ENCODE results near the gene PHF14.

DNA sequence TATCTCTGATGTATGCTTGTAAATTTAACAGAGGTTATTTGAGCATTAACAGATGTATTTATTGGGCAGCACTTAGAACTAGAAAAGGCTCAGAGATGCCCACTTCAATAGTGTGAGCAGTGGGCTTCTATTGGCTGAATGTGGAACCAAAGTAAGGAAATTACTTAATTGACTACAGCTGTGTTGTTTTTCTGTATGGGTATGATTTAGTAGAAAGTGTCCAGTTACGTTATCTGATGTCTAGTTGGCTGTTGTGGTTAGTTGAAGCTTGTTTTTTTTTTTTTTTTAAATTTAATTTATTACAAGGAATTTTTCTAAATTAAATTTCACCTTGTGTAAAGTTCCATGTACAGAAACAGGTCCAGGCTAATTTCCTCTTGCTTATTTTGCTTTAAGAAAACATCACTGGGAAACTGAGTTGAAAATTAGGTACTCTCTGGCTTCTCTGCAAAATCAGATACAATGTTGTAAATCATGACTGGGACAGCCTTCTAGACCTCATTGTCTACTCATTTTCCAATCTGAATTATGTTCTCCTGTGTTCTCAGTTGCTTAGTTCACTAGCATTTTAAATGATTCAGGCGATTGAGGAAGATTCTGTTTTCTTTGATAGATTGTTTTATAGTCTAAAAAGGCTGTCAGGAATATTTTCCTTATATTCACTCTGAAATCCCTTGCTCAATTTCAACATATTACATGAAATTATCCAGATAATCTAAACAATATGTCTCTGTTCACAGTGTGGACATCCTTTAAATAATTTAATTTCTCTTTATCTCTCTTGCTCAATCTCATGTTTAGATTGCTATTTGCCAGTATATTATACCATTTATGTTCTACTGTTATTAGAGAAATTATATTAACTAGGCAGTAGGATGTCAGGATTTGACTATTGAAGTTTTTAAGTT, 53.0 kb downstream of the PHF14 start:
- no peak for TF ChIP-seq YY1 (IDR thresholded peaks at IDR 0.05; ENCODE audit: insufficient read depth, insufficient read length)
- TF ChIP-seq ZNF274 (IDR thresholded peaks at IDR 0.05; ENCODE audit: low read depth, low read length): no peak
- TF ChIP-seq SUZ12 (IDR thresholded peaks at IDR 0.05; ENCODE audit: extremely low read depth, insufficient read depth, insufficient read length): no peak
